IMR-90 (cell line): ENCODE results near the gene F10. TPM values are rescaled to one million over a fixed set of nuclear protein-coding genes. Genes with fewer than 3 reads are reported as not detected.
"Not testable (repeated sequence)": the region's sequence is repeated elsewhere in the genome, so short reads cannot be mapped to it uniquely, and the experiment has no call there.

Experiments used
- ATAC-seq: fragments of 200-7000 bp; cut with Tn5 transposase; 2 replicates; pipeline ENCODE4 v1.9.1; 2020; ENCODE audit warnings: low read depth, mild to moderate bottlenecking, moderate library complexity
- BruUV-seq: library from RNA; stranded (reverse); fragments of 400-500 nt; replicated peaks from 2 replicates; lab custom pipeline; 2021; lab: Mats Ljungman, UMichigan
- CTCF ChIA-PET: fragments of 300-600 bp; formaldehyde crosslinking; extraction: SDS; loops from one replicate; lab custom pipeline; 2021; ENCODE audit warnings: antibody characterized with exemption; lab: Yijun Ruan, JAX
- POLR2A ChIA-PET: fragments of 300-600 bp; sonication (Branson Sonifier 250); formaldehyde crosslinking; loops from one replicate; lab custom pipeline; 2022; ENCODE audit warnings: antibody characterized with exemption; ENCODE audit not compliant: unreplicated experiment; lab: Charles Lee
- DNase-seq: peaks from one replicate; pipeline ENCODE4 v3.0.0; 2013
- H2AFZ ChIP-seq: replicated peaks from 2 replicates; pipeline ENCODE3; 2013; ENCODE audit warnings: low read length, mild to moderate bottlenecking; ENCODE audit not compliant: poor library complexity
- H2AK5ac ChIP-seq: 2 replicates; pipeline ENCODE4 v1.6.1; 2013; ENCODE audit warnings: low read depth, low read length, inconsistent platforms
- H2AK9ac ChIP-seq: replicated peaks from 2 replicates; pipeline ENCODE3; 2013; ENCODE audit warnings: mild to moderate bottlenecking, low read depth, low read length, moderate library complexity; ENCODE audit not compliant: poor library complexity
- H2BK120ac ChIP-seq: 2 replicates; pipeline ENCODE4 v1.6.1; 2013; ENCODE audit warnings: low read depth, low read length, inconsistent platforms
- H2BK15ac ChIP-seq: 3 replicates; pipeline ENCODE4 v1.6.1; 2013; ENCODE audit warnings: low read depth, low read length, inconsistent platforms
- H2BK20ac ChIP-seq: 2 replicates; pipeline ENCODE4 v1.6.1; 2013; ENCODE audit warnings: low read depth, mild to moderate bottlenecking, inconsistent platforms, low read length, moderate library complexity
- H2BK5ac ChIP-seq: 2 replicates; pipeline ENCODE4 v1.6.1; 2013; ENCODE audit warnings: mild to moderate bottlenecking, low read depth, low read length, inconsistent platforms; ENCODE audit not compliant: poor library complexity, severe bottlenecking
- H3K14ac ChIP-seq: replicated peaks from 2 replicates; pipeline ENCODE4 v1.6.1; 2013; ENCODE audit warnings: low read depth, low read length, inconsistent platforms
- H3K18ac ChIP-seq: 2 replicates; pipeline ENCODE4 v1.6.1; 2013; ENCODE audit warnings: low read depth, low read length, control low read depth
- H3K23ac ChIP-seq: 2 replicates; pipeline ENCODE4 v1.6.1; 2013; ENCODE audit warnings: low read depth, low read length, inconsistent platforms
- H3K27ac ChIP-seq: 2 replicates; pipeline ENCODE4 v1.5.1; 2013; ENCODE audit warnings: mild to moderate bottlenecking, control low read depth, low read length; ENCODE audit not compliant: insufficient read depth
- H3K27me3 ChIP-seq: 2 replicates; pipeline ENCODE4 v1.6.1; 2013; ENCODE audit warnings: low read length; ENCODE audit not compliant: control insufficient read depth, insufficient read depth
- H3K36me3 ChIP-seq: 2 replicates; pipeline ENCODE4 v1.6.1; 2013; ENCODE audit warnings: low read length, mixed read lengths; ENCODE audit not compliant: control insufficient read depth, insufficient read depth
- H3K4ac ChIP-seq: 2 replicates; pipeline ENCODE4 v1.6.1; 2013; ENCODE audit warnings: low read depth, low read length, inconsistent platforms
- H3K4me1 ChIP-seq: 2 replicates; pipeline ENCODE4 v1.6.1; 2013; ENCODE audit warnings: low read length, mixed read lengths; ENCODE audit not compliant: control insufficient read depth, insufficient read depth
- H3K4me2 ChIP-seq: 2 replicates; pipeline ENCODE4 v1.6.1; 2013; ENCODE audit warnings: low read depth, mild to moderate bottlenecking, control low read depth, low read length, moderate library complexity
- H3K4me3 ChIP-seq: 2 replicates; pipeline ENCODE4 v1.5.1; 2013; ENCODE audit warnings: low read depth, mild to moderate bottlenecking, control low read depth, low read length, moderate library complexity; ENCODE audit not compliant: insufficient read depth
- H3K56ac ChIP-seq: 2 replicates; pipeline ENCODE4 v1.6.1; 2013; ENCODE audit warnings: low read length, inconsistent platforms; ENCODE audit not compliant: insufficient read depth; ENCODE audit errors: extremely low read depth
- H3K79me1 ChIP-seq, 2 experiments: 2 replicates each; pipeline ENCODE4 v1.6.1; 2013; ENCODE audit warnings: low read length in 2 of 2, inconsistent platforms in 1 of 2, low read depth in 1 of 2
- H3K9ac ChIP-seq: 2 replicates; pipeline ENCODE4 v1.6.1; 2013; ENCODE audit warnings: low read depth, low read length, control low read depth
- H3K9me1 ChIP-seq: 2 replicates; pipeline ENCODE4 v1.6.1; 2013; ENCODE audit warnings: low read length, inconsistent platforms; ENCODE audit not compliant: insufficient read depth
- H3K9me3 ChIP-seq: 2 replicates; pipeline ENCODE4 v1.6.1; 2013; ENCODE audit warnings: low read length; ENCODE audit not compliant: control insufficient read depth, insufficient read depth
- H4K20me1 ChIP-seq: 2 replicates; pipeline ENCODE4 v1.6.1; 2013; ENCODE audit warnings: low read length, inconsistent platforms; ENCODE audit not compliant: insufficient read depth
- H4K5ac ChIP-seq: 2 replicates; pipeline ENCODE4 v1.6.1; 2013; ENCODE audit warnings: mild to moderate bottlenecking, low read depth, low read length, control low read depth
- H4K8ac ChIP-seq, 2 experiments: 2 replicates each; pipeline ENCODE4 v1.6.1; 2013; ENCODE audit warnings: low read depth in 2 of 2, low read length in 2 of 2, control low read depth in 1 of 2, inconsistent platforms in 1 of 2
- H4K91ac ChIP-seq: 2 replicates; pipeline ENCODE4 v1.6.1; 2013; ENCODE audit warnings: low read depth, low read length, inconsistent platforms; ENCODE audit not compliant: insufficient read depth
- CEBPB ChIP-seq: IDR thresholded peaks from 2 replicates; pipeline ENCODE4 v1.6.1; 2012; ENCODE audit warnings: low read depth, low read length, improper control_type of control experiment
- WGBS, 2 experiments: methylation state at CpG; one replicate each; pipeline versions ENCODE4 v1.1.5 to v1.1.7; 2013; ENCODE audit warnings: missing lambda C conversion rate in 2 of 2; ENCODE audit not compliant: insufficient read length in 1 of 2; ENCODE audit errors: extremely low coverage in 2 of 2; 5-methylcytosine and 5-hydroxymethylcytosine counted together
- dilution Hi-C: fragments of 300-500 bp; cut with HindIII; formaldehyde crosslinking; loops from one replicate; pipeline ENCODE4 v1.14.3; 2018; ENCODE audit warnings: low sequenced_read_pairs; ENCODE audit not compliant: unreplicated experiment
- in situ Hi-C: fragments of 300-500 bp; cut with MboI; formaldehyde crosslinking; loops from 3 replicates; pipeline ENCODE4 v1.14.3; 2019; ENCODE audit warnings: low sequenced_read_pairs, inconsistent platforms, mixed read lengths
- intact Hi-C: fragments of 100-400 bp; cut with micrococcal nuclease; formaldehyde crosslinking; loops from 2 replicates; pipeline ENCODE4 v1.10.0; 2022
- polyA plus RNA-seq, 3 experiments: library from polyadenylated mRNA; depleted of rRNA; stranded (reverse); fragments of >200 nt; gene quantifications; 2 replicates each; pipeline ENCODE4 v1.2.3, GENCODE V29; 2012; ENCODE audit warnings: low replicate concordance in 1 of 3
- total RNA-seq: library from RNA; depleted of rRNA; stranded (reverse); fragments of >200 nt; gene quantifications from 2 replicates; pipeline ENCODE4 v1.2.3, GENCODE V29; 2012

F10 gene
- total and polyA plus RNA-seq, 2 of the 4 experiments (the other 2 are of a cell fraction) = 9.1 to 19.5 TPM

- TF ChIP-seq CEBPB = no peak
Observed at GRCh38 chr13:113078902-113079780, 43.5 kb upstream of the F10 start (continued).

DNA sequence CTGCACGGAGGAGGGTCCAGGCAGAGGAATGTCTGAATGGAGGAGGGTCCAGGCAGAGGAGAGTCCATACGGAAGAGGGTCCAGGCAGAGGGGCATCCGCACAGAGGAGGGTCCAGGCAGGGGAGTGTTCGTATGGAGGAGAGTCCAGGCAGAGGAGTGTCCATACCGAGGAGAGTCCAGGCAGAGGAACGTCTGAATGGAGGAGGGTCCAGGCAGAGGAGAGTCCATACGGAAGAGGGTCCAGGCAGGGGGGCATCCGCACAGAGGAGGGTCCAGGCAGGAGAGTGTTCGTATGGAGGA lies 42.9 kb upstream of the F10 start:
- in situ Hi-C loops, H2BK120ac ChIP-seq: not testable (repeated sequence)
- WGBS, 2 experiments = 83% methylated on average over 1 of the region's 9 CpGs; no CpG with 5 or more reads in 1 of the 2 experiments

More for the DNA sequence above, 42.9 kb upstream of the F10 start:
- H4K8ac ChIP-seq, H3K23ac ChIP-seq, H2BK5ac ChIP-seq, H2AK5ac ChIP-seq, H4K20me1 ChIP-seq, H3K4ac ChIP-seq, DNase-seq, H3K79me1 ChIP-seq, H4K5ac ChIP-seq, H2BK20ac ChIP-seq, intact Hi-C loops, CTCF ChIA-PET, POLR2A ChIA-PET, H3K27ac ChIP-seq, H3K9ac ChIP-seq, H2BK15ac ChIP-seq, BruUV-seq, H3K14ac ChIP-seq, ATAC-seq, dilution Hi-C loops, H3K9me3 ChIP-seq, H3K4me2 ChIP-seq, H2AFZ ChIP-seq, H3K4me1 ChIP-seq, H2AK9ac ChIP-seq, H3K36me3 ChIP-seq, H3K18ac ChIP-seq, H4K91ac ChIP-seq, H3K56ac ChIP-seq, H3K4me3 ChIP-seq, H3K9me1 ChIP-seq: not testable (repeated sequence)
- peaks cover 33% of the 10 kb centered on the region for H3K27me3 ChIP-seq
